Esophagus squamous epithelium (tissue), 4 donors: ENCODE measurements around the gene DNAJB12.

Experiments
- CTCF ChIP-seq, 6 experiments: fragments of 450-650 bp in 4 of 6; fragments of 200-600 bp in 2 of 6; sonication (generic) in 2 of 6; IDR thresholded peaks; one replicate each; pipeline ENCODE4 v1.5.1; 2016 to 2019; ENCODE audit warnings: antibody characterized with exemption in 6 of 6, mild to moderate bottlenecking in 4 of 6, moderate library complexity in 4 of 6
- POLR2A ChIP-seq, 4 donors: fragments of 450-650 bp; IDR thresholded peaks; one replicate each; pipeline ENCODE4 v1.6.1; 2017; ENCODE audit warnings: antibody characterized with exemption in 4 of 4, mild to moderate bottlenecking in 4 of 4, moderate library complexity in 3 of 4

GRCh38 chr10:72385724-72386123 lies 31.0 kb upstream of the DNAJB12 start:
- TF ChIP-seq CTCF (IDR thresholded peaks at IDR 0.05) (no peak), POLR2A (IDR thresholded peaks at IDR 0.05) (no peak)
